Fibroblast of lung (primary cell): ENCODE results near the gene ARHGAP10. TPM values are rescaled to one million over a fixed set of nuclear protein-coding genes. Genes with fewer than 3 reads are reported as not detected.
A peak's percentile ranks its signal among the peaks of the same experiment; 100 is the strongest.

Source experiments
- DNase-seq, 2 donors: peaks; one replicate each; pipeline versions ENCODE4 v3.0.0 to v3.0.0-alpha.2; 2010; ENCODE audit warnings: low read depth in 2 of 2
- H2AFZ ChIP-seq: 2 replicates; pipeline ENCODE4 v1.5.1; 2012; ENCODE audit warnings: low read length, control low read depth, inconsistent platforms
- H3K27ac ChIP-seq: 2 replicates; pipeline ENCODE4 v1.5.1; 2011; ENCODE audit warnings: low read length, control low read depth; ENCODE audit not compliant: insufficient read depth
- H3K27me3 ChIP-seq: 2 replicates; pipeline ENCODE4 v1.5.1; 2011; ENCODE audit warnings: mild to moderate bottlenecking, low read length; ENCODE audit not compliant: control insufficient read depth, insufficient read depth
- H3K36me3 ChIP-seq: 2 replicates; pipeline ENCODE4 v1.5.1; 2011; ENCODE audit warnings: low read length; ENCODE audit not compliant: control insufficient read depth, insufficient read depth
- H3K4me1 ChIP-seq: 2 replicates; pipeline ENCODE4 v1.5.1; 2011; ENCODE audit warnings: low read length; ENCODE audit not compliant: control insufficient read depth, insufficient read depth; ENCODE audit errors: extremely low read depth
- H3K4me2 ChIP-seq: 2 replicates; pipeline ENCODE4 v1.5.1; 2011; ENCODE audit warnings: low read length, control low read depth; ENCODE audit not compliant: insufficient read depth; ENCODE audit errors: extremely low read depth
- H3K4me3 ChIP-seq, 4 experiments: fragments of 200-600 bp in 1 of 4; sonication (generic) in 1 of 4; replicated peaks in 1 of 4; 2 replicates each; pipeline ENCODE4 v1.5.1; 2011 to 2016; ENCODE audit warnings: low read length in 4 of 4, low read depth in 3 of 4, mild to moderate bottlenecking in 3 of 4, control low read depth in 2 of 4, inconsistent platforms in 1 of 4, mixed read lengths in 1 of 4; ENCODE audit not compliant: insufficient read depth in 1 of 4; ENCODE audit errors: control extremely low read depth in 1 of 4
- H3K79me2 ChIP-seq: 2 replicates; pipeline ENCODE4 v1.5.1; 2012; ENCODE audit warnings: mild to moderate bottlenecking, low read length, inconsistent platforms; ENCODE audit not compliant: control insufficient read depth, insufficient read depth
- H3K9ac ChIP-seq: 2 replicates; pipeline ENCODE4 v1.5.1; 2011; ENCODE audit warnings: mild to moderate bottlenecking, low read length, control low read depth; ENCODE audit not compliant: insufficient read depth
- H3K9me3 ChIP-seq: 2 replicates; pipeline ENCODE4 v1.5.1; 2012; ENCODE audit warnings: low read depth, low read length; ENCODE audit not compliant: control insufficient read depth, insufficient read depth
- H4K20me1 ChIP-seq: 2 replicates; pipeline ENCODE4 v1.5.1; 2011; ENCODE audit warnings: low read length; ENCODE audit not compliant: control insufficient read depth, insufficient read depth; ENCODE audit errors: extremely low read depth
- CTCF ChIP-seq, 2 donors: IDR thresholded peaks in 1 of 2; conservative IDR thresholded peaks in 1 of 2; 1 replicate in 1 of 2; 2 replicates in 1 of 2; pipeline ENCODE4 v1.5.1; 2011 to 2012; ENCODE audit warnings: low read length in 2 of 2, control low read depth in 1 of 2, inconsistent platforms in 1 of 2, low read depth in 1 of 2, mild to moderate bottlenecking in 1 of 2
- EZH2 ChIP-seq: IDR thresholded peaks from 2 replicates; pipeline ENCODE4 v1.5.1; 2012; ENCODE audit warnings: low read length, control low read depth, mild to moderate bottlenecking; ENCODE audit errors: missing control alignments
- polyA plus RNA-seq, 2 donors: library from polyadenylated mRNA; depleted of rRNA in 1 of 2; stranded (reverse) in 1 of 2; unstranded in 1 of 2; fragments of >200 nt; gene quantifications; 2 replicates each; pipeline ENCODE4 v1.2.1, GENCODE V29; 2011 to 2012; ENCODE audit warnings: missing spikeins in 1 of 2
- total RNA-seq: library from RNA; depleted of rRNA; stranded (reverse); fragments of >200 nt; gene quantifications from 2 replicates; pipeline ENCODE4 v1.2.1, GENCODE V29; 2014

The ARHGAP10 gene
- total and polyA plus RNA-seq, 2 donors (not counting 1 experiment from before 2014, with no cell fraction given) = 21.6 to 35.8 TPM

DNA sequence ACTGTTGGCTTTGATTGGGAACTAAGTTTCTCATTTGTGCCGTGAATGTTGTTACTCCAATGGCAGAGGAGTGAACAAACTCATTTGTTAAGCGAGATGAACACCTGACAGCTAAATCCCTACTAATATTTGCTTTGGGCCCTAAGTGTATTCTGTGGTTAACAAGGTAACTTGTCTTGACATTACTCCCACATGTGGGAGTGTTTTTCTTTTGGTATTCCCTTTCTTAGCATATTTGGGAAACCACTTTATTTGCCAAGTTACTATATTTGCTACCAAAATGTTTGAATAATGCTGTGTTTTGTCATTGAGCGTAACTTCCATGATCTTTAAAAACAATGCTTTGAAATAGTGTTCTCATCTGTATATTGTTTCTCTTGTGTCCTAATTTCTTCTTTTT, 82.5 kb downstream of the ARHGAP10 start:
- H4K20me1 ChIP-seq = no peaks in the 10 kb centered on the region
- H3K27me3 ChIP-seq = no peaks in the 10 kb centered on the region
- H3K27ac ChIP-seq = no peak overlapping the region
- TF ChIP-seq CTCF (conservative IDR thresholded peaks at IDR 0.05 in 1 of 2, IDR thresholded peaks at IDR 0.05 in 1 of 2; ENCODE audit: low read depth in 1 of 2, low read length in 2 of 2) (no peak), EZH2 (no peak)
- no peak overlapping the region for H2AFZ ChIP-seq
- H3K9me3 ChIP-seq = no peaks in the 10 kb centered on the region
- H3K79me2 ChIP-seq = peaks cover 53% of the 10 kb centered on the region
- H3K4me3 ChIP-seq = no peak overlapping the region
- peaks cover 2% of the 10 kb centered on the region for H3K36me3 ChIP-seq
- H3K4me2 ChIP-seq = no peak overlapping the region
- no peaks in the 10 kb centered on the region for H3K4me1 ChIP-seq
- peak in 1 of 2 donors; percentile 51 for DNase-seq
- no peak overlapping the region for H3K9ac ChIP-seq

DNA sequence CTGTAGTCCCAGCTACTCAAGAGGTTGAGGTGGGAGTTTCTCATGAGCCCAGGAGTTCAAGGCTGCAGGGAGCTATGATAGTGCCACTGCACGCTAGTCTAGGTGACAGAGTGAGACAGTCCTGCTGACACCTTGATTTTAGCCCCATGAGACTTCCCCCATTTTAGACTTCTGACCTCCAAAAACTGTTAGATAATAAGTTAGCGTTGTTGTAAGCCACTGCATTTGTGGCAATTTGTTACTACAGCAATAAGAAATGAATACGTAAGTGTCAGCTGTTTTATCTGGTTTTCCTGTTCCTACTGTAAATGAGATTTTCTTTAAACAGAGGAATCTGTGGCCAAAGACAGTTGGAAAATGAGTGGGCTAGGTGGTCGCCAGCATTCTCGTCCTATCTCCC, 83.9 kb downstream of the ARHGAP10 start:
- Histone ChIP-seq H3K4me3 (no peak overlapping the region), H3K36me3 (peaks cover 2% of the 10 kb centered on the region), H4K20me1 (no peaks in the 10 kb centered on the region), H3K27me3 (no peaks in the 10 kb centered on the region), H3K27ac (no peak overlapping the region), H3K4me1 (no peaks in the 10 kb centered on the region), H3K9ac (no peak overlapping the region), H3K9me3 (no peaks in the 10 kb centered on the region), H3K4me2 (no peak overlapping the region), H2AFZ (no peak overlapping the region), H3K79me2 (peaks cover 49% of the 10 kb centered on the region)
- DNase-seq = no peak
- no peak for TF ChIP-seq EZH2
- no peak for TF ChIP-seq CTCF (conservative IDR thresholded peaks at IDR 0.05 in 1 of 2, IDR thresholded peaks at IDR 0.05 in 1 of 2; ENCODE audit: low read depth in 1 of 2, low read length in 2 of 2)

- H3K4me1 ChIP-seq = peaks cover 7% of the 10 kb centered on the region
- H3K27ac ChIP-seq = no peak overlapping the region
- H3K9me3 ChIP-seq = no peaks in the 10 kb centered on the region
- H3K27me3 ChIP-seq = no peaks in the 10 kb centered on the region
- DNase-seq = no peak
- no peak overlapping the region for H3K4me3 ChIP-seq
- TF ChIP-seq EZH2 = no peak
- TF ChIP-seq CTCF (conservative IDR thresholded peaks at IDR 0.05 in 1 of 2, IDR thresholded peaks at IDR 0.05 in 1 of 2; ENCODE audit: low read depth in 1 of 2, low read length in 2 of 2) = no peak
- H3K9ac ChIP-seq = no peak overlapping the region
- H3K36me3 ChIP-seq = peaks cover 2% of the 10 kb centered on the region
- no peak overlapping the region for H3K4me2 ChIP-seq
- H4K20me1 ChIP-seq = no peaks in the 10 kb centered on the region
- H3K79me2 ChIP-seq = peaks cover 46% of the 10 kb centered on the region
- no peak overlapping the region for H2AFZ ChIP-seq
These were observed 84.7 kb downstream of the ARHGAP10 start for GRCh38 chr4:147816382-147817254.
